Measurements from ENCODE around the gene SMOC2. TPM values are rescaled to one million over a fixed set of nuclear protein-coding genes. Genes with fewer than 3 reads are reported as not detected.

The SMOC2 gene
- polyA plus RNA-seq, 2 of the 4 experiments (the other 2 are of a cell fraction): not detected

GRCh38 chr6:168645326-168645725 is 204.3 kb downstream of the SMOC2 start:
- FAIRE-seq: no peak
- 0 out of 3 replicates have a peak, but pooled peaks cover 7% of the 10 kb centered on the region for H3K4me1 ChIP-seq

GRCh38 chr6:168647271-168647670 is 206.3 kb downstream of the SMOC2 start:
- no peak for ATAC-seq
- H3K4me2 ChIP-seq: no peak overlapping the region
- FAIRE-seq: no peak
- no peaks in the 10 kb centered on the region for H3K9me3 ChIP-seq
- TF ChIP-seq BHLHE40 (IDR thresholded peaks at IDR 0.05; ENCODE audit: low read depth, low read length) (no peak), E2F6 (IDR thresholded peaks at IDR 0.05; ENCODE audit: borderline replicate concordance, low read depth) (no peak), HOXB13 (CRISPR knock-in tag; IDR thresholded peaks at IDR 0.05; ENCODE audit: low read depth) (no peak), RCOR1 (IDR thresholded peaks at IDR 0.05; ENCODE audit: low read depth, low read length) (no peak), ELK1 (IDR thresholded peaks at IDR 0.05; ENCODE audit: low read depth, low read length) (no peak), SREBF2 (IDR thresholded peaks at IDR 0.05) (no peak), ZNF302 (CRISPR knock-in tag; IDR thresholded peaks at IDR 0.05) (no peak)
- 51% methylated on average over 8 of the region's 14 CpGs for WGBS (ENCODE audit: missing lambda C conversion rate)
- DNase-seq (ENCODE audit: low read depth in 1 of 2, low spot score in 1 of 2): no peak
- CTCF ChIA-PET: no interaction called here
- no peak overlapping the region for H3K27ac ChIP-seq
- H3K4me1 ChIP-seq: no peaks in the 10 kb centered on the region
- POLR2A ChIA-PET: no interaction called here
- H3K4me3 ChIP-seq: no peak overlapping the region

More at GRCh38 chr6:168645326-168645725, 204.3 kb downstream of the SMOC2 start:
- H3K27ac ChIP-seq: no peak overlapping the region
- no peak overlapping the region for H3K4me2 ChIP-seq
- TF ChIP-seq BCL3 (IDR thresholded peaks at IDR 0.05): no peak
- no peak for TF ChIP-seq JUN (IDR thresholded peaks at IDR 0.05)
- TF ChIP-seq MYC (IDR thresholded peaks at IDR 0.05; ENCODE audit: borderline replicate concordance, low read length): no peak
- TF ChIP-seq MAFK (IDR thresholded peaks at IDR 0.05; ENCODE audit: partially characterized antibody): no peak
- no peak for TF ChIP-seq HOXB5 (CRISPR knock-in tag; IDR thresholded peaks at IDR 0.05)
- TF ChIP-seq GATA3 (IDR thresholded peaks at IDR 0.05; ENCODE audit: borderline replicate concordance): no peak
- TF ChIP-seq RARB (CRISPR knock-in tag; IDR thresholded peaks at IDR 0.05): no peak
- no peak for TF ChIP-seq KDM5A (IDR thresholded peaks at IDR 0.05)
- TF ChIP-seq BHLHE40 (IDR thresholded peaks at IDR 0.05; ENCODE audit: low read depth, low read length): no peak
- no peak for TF ChIP-seq CEBPB (IDR thresholded peaks at IDR 0.05)
- TF ChIP-seq EP300 (IDR thresholded peaks at IDR 0.05): no peak
- no peak for TF ChIP-seq ZC3H11A (IDR thresholded peaks at IDR 0.05)
- no peak for TF ChIP-seq RNF2 (IDR thresholded peaks at IDR 0.05; ENCODE audit: borderline replicate concordance, low read depth)
- TF ChIP-seq CTCF (IDR thresholded peaks at IDR 0.05): no peak
- TF ChIP-seq HEYL (CRISPR knock-in tag; IDR thresholded peaks at IDR 0.05): no peak
- ChIA-PET CTCF (interaction anchor here (1.4 kb wide), 1 partner anchor 11 kb away, joined by 4 read pairs; no protein-coding TSS in a partner anchor), POLR2A (no interaction called here)
- no peak for ATAC-seq
- no peak overlapping the region for H3K4me3 ChIP-seq
- no peak for DNase-seq (ENCODE audit: low read depth in 1 of 2, low spot score in 1 of 2)
- WGBS (ENCODE audit: missing lambda C conversion rate): 24% methylated on average over 7 of the region's 9 CpGs
- no peaks in the 10 kb centered on the region for H3K9me3 ChIP-seq

All from A549 (cell line).